Rectal smooth muscle tissue (tissue), 1 donor: ENCODE results near the gene ADGRG2.

Source experiments
- H3K27ac ChIP-seq: one replicate; pipeline ENCODE4 v1.7.0; 2013; ENCODE audit warnings: low read depth, low read length, inconsistent platforms
- H3K27me3 ChIP-seq: one replicate; pipeline ENCODE4 v1.7.0; 2013; ENCODE audit warnings: low read length; ENCODE audit not compliant: control insufficient read depth, insufficient read depth
- H3K36me3 ChIP-seq: one replicate; pipeline ENCODE4 v1.7.0; 2013; ENCODE audit warnings: low read length; ENCODE audit not compliant: control insufficient read depth, insufficient read depth
- H3K4me1 ChIP-seq: one replicate; pipeline ENCODE4 v1.7.0; 2013; ENCODE audit warnings: low read length; ENCODE audit not compliant: control insufficient read depth, insufficient read depth
- H3K4me3 ChIP-seq: one replicate; pipeline ENCODE4 v1.7.0; 2013; ENCODE audit warnings: low read length
- H3K9ac ChIP-seq: one replicate; pipeline ENCODE4 v1.7.0; 2013; ENCODE audit warnings: low read length

The ADGRG2 gene

GRCh38 chrX:18961686-18962085 lies 160.6 kb downstream of the ADGRG2 start:
- Histone ChIP-seq H3K4me1 (no peaks in the 10 kb centered on the region), H3K4me3 (no peak overlapping the region), H3K36me3 (no peaks in the 10 kb centered on the region), H3K27ac (no peak overlapping the region), H3K27me3 (no peaks in the 10 kb centered on the region), H3K9ac (no peak overlapping the region)

GRCh38 chrX:18956303-18957032 lies 165.8 kb downstream of the ADGRG2 start:
- Histone ChIP-seq H3K36me3 (no peaks in the 10 kb centered on the region), H3K27ac (no peak overlapping the region), H3K9ac (no peak overlapping the region), H3K4me1 (no peaks in the 10 kb centered on the region), H3K4me3 (no peak overlapping the region), H3K27me3 (no peaks in the 10 kb centered on the region)

- no peak overlapping the region for H3K9ac ChIP-seq
- H3K36me3 ChIP-seq, result no peaks in the 10 kb centered on the region
Measured at GRCh38 chrX:18955676-18956075, 166.6 kb downstream of the ADGRG2 start.

GRCh38 chrX:18951032-18951431 lies 171.2 kb downstream of the ADGRG2 start:
- H3K4me1 ChIP-seq, result no peaks in the 10 kb centered on the region
- H3K36me3 ChIP-seq, result no peaks in the 10 kb centered on the region
- no peak overlapping the region for H3K9ac ChIP-seq
- no peak overlapping the region for H3K27ac ChIP-seq
- no peak overlapping the region for H3K4me3 ChIP-seq
- H3K27me3 ChIP-seq, result no peaks in the 10 kb centered on the region

More at GRCh38 chrX:18955676-18956075, 166.6 kb downstream of the ADGRG2 start:
- Histone ChIP-seq H3K27ac (no peak overlapping the region), H3K27me3 (no peaks in the 10 kb centered on the region), H3K4me1 (no peaks in the 10 kb centered on the region), H3K4me3 (no peak overlapping the region)

- Histone ChIP-seq H3K36me3 (no peaks in the 10 kb centered on the region), H3K27ac (no peak overlapping the region), H3K9ac (no peak overlapping the region), H3K4me3 (no peak overlapping the region), H3K27me3 (no peaks in the 10 kb centered on the region), H3K4me1 (no peaks in the 10 kb centered on the region)
Measured at GRCh38 chrX:18949944-18950301, 172.3 kb downstream of the ADGRG2 start.

GRCh38 chrX:18949291-18949943 lies 172.9 kb downstream of the ADGRG2 start:
- Histone ChIP-seq H3K9ac (no peak overlapping the region), H3K4me3 (no peak overlapping the region), H3K36me3 (no peaks in the 10 kb centered on the region), H3K27ac (no peak overlapping the region), H3K4me1 (no peaks in the 10 kb centered on the region), H3K27me3 (no peaks in the 10 kb centered on the region)

- no peaks in the 10 kb centered on the region for H3K4me1 ChIP-seq
- H3K4me3 ChIP-seq, result no peak overlapping the region
- peaks cover 6% of the 10 kb centered on the region for H3K36me3 ChIP-seq
- H3K27ac ChIP-seq, result no peak overlapping the region
- H3K9ac ChIP-seq, result no peak overlapping the region
- H3K27me3 ChIP-seq, result no peaks in the 10 kb centered on the region
Measured at GRCh38 chrX:18946611-18947010, 175.7 kb downstream of the ADGRG2 start.

GRCh38 chrX:18946157-18946556 lies 176.1 kb downstream of the ADGRG2 start:
- Histone ChIP-seq H3K36me3 (peaks cover 6% of the 10 kb centered on the region), H3K9ac (no peak overlapping the region), H3K4me3 (no peak overlapping the region), H3K4me1 (no peaks in the 10 kb centered on the region), H3K27ac (no peak overlapping the region), H3K27me3 (no peaks in the 10 kb centered on the region)

GRCh38 chrX:18945483-18945882 lies 176.8 kb downstream of the ADGRG2 start:
- Histone ChIP-seq H3K4me3 (no peak overlapping the region), H3K9ac (no peak overlapping the region), H3K27ac (no peak overlapping the region), H3K4me1 (no peaks in the 10 kb centered on the region), H3K36me3 (peaks cover 6% of the 10 kb centered on the region), H3K27me3 (no peaks in the 10 kb centered on the region)

- Histone ChIP-seq H3K9ac (no peak overlapping the region), H3K27ac (no peak overlapping the region), H3K4me3 (no peak overlapping the region), H3K4me1 (no peaks in the 10 kb centered on the region), H3K36me3 (peaks cover 6% of the 10 kb centered on the region), H3K27me3 (no peaks in the 10 kb centered on the region)
Measured at GRCh38 chrX:18944482-18944881, 177.8 kb downstream of the ADGRG2 start.

GRCh38 chrX:18941896-18942295 lies 180.4 kb downstream of the ADGRG2 start:
- H3K4me3 ChIP-seq, result no peak overlapping the region
- no peaks in the 10 kb centered on the region for H3K4me1 ChIP-seq
- H3K27me3 ChIP-seq, result no peaks in the 10 kb centered on the region
- peaks cover 6% of the 10 kb centered on the region for H3K36me3 ChIP-seq
- H3K9ac ChIP-seq, result no peak overlapping the region
- H3K27ac ChIP-seq, result no peak overlapping the region
